ENCODE measurements around the gene FBXL15. TPM values are rescaled to one million over a fixed set of nuclear protein-coding genes. Genes with fewer than 3 reads are reported as not detected.

FBXL15 gene
- total RNA-seq, 4 donors from 2014 or later, result 13.4 to 34.0 (median 27.2) TPM

DNA sequence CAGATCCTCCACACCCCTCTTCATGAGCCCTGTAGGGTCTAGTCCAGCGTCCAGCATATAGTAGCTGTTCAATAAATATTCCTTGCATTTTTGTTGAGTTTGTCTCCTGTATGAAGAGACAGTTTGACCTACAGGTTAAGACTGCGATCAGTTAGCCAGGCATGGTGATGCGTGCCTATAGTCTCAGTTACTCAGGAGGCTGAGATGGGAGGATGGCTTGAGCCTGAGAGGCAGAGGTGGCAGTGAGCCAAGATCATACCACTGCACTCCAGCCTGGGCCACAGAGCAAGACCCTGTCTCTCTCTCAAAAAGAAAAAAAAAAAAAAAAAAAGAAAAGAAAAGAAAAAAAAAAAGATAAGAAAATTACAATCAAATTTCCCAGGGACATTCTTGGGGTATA, 16.9 kb downstream of the FBXL15 start:
- H3K4me3 ChIP-seq (replicated peaks in 1 of 3), result no peak overlapping the region
- no peaks in the 10 kb centered on the region for H3K9me3 ChIP-seq
- no peak for DNase-seq
- intact Hi-C loops (cut with DNase I), result no loop called here
- H3K27ac ChIP-seq, result no peak overlapping the region
- 91 to 92% methylated on average over 3 of the region's 3 CpGs for WGBS, 2 donors
- no peaks in the 10 kb centered on the region for H3K27me3 ChIP-seq
- peaks cover 0 to 7% of the 10 kb centered on the region in 2 donors for H3K4me1 ChIP-seq
- no peak for TF ChIP-seq POLR2A (IDR thresholded peaks at IDR 0.05)
- TF ChIP-seq, protein P1, sequence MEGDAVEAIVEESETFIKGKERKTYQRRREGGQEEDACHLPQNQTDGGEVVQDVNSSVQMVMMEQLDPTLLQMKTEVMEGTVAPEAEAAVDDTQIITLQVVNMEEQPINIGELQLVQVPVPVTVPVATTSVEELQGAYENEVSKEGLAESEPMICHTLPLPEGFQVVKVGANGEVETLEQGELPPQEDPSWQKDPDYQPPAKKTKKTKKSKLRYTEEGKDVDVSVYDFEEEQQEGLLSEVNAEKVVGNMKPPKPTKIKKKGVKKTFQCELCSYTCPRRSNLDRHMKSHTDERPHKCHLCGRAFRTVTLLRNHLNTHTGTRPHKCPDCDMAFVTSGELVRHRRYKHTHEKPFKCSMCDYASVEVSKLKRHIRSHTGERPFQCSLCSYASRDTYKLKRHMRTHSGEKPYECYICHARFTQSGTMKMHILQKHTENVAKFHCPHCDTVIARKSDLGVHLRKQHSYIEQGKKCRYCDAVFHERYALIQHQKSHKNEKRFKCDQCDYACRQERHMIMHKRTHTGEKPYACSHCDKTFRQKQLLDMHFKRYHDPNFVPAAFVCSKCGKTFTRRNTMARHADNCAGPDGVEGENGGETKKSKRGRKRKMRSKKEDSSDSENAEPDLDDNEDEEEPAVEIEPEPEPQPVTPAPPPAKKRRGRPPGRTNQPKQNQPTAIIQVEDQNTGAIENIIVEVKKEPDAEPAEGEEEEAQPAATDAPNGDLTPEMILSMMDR (IDR thresholded peaks at IDR 0.05), result no peak
- no peaks in the 10 kb centered on the region for H3K36me3 ChIP-seq

DNA sequence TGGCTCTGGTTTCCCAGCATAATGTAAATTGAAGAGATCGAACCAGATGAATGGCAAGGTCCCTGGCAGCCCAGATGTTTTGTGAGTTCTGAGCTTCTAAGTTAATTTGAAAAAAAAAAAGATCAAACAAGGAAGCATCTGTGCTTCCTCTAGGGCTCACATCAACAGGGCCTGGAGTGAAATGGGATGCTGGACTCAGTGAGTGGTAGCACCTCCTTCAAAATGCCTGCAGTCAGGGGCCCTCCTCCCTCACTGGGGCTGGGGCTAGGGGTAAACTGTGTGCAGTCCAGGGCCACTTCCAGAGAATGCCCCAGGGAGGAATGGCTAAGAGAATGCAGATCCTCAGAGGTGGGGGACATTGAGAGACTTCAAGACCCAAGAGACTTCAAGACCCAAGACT, 17.7 kb downstream of the FBXL15 start:
- no peaks in the 10 kb centered on the region for H3K36me3 ChIP-seq
- 91 to 95% methylated on average over 1 of the region's 1 CpG for WGBS, 2 donors
- TF ChIP-seq POLR2A (IDR thresholded peaks at IDR 0.05), result no peak
- TF ChIP-seq, protein P1 (IDR thresholded peaks at IDR 0.05), result no peak
- H3K27me3 ChIP-seq, result no peaks in the 10 kb centered on the region
- no peak overlapping the region for H3K27ac ChIP-seq
- no peak overlapping the region for H3K4me3 ChIP-seq (replicated peaks in 1 of 3)
- H3K4me1 ChIP-seq, result peaks cover 0 to 3% of the 10 kb centered on the region in 2 donors
- no peak for DNase-seq
- intact Hi-C loops (cut with DNase I), result no loop called here
- no peaks in the 10 kb centered on the region for H3K9me3 ChIP-seq

DNA sequence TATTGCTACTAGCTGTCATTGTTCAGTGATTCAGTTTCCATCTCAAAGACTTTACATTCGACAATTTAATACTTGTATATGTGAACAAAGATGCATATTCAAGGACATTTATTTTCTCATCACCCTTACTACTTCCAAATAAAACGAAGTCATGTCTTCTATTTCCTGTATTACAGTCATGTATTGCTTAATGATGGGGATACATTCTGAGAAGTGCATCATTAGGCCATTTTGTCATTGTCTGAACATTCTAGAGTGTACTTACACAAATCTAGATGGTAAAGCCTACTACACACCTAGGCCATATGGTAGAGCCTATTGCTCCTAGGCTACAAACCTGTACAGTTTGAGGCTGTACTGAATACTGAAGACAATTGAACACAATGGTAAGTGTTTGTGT, 24.2 kb downstream of the FBXL15 start:
- intact Hi-C loops (cut with DNase I), result no loop called here
- Histone ChIP-seq H3K27ac (no peak overlapping the region), H3K9me3 (no peaks in the 10 kb centered on the region), H3K27me3 (no peaks in the 10 kb centered on the region), H3K4me1 (peaks cover 0 to 4% of the 10 kb centered on the region in 2 donors), H3K4me3 (replicated peaks in 1 of 3) (no peak overlapping the region), H3K36me3 (no peaks in the 10 kb centered on the region)
- 79 to 83% methylated on average over 2 of the region's 2 CpGs for WGBS, 2 donors
- DNase-seq, result no peak
- TF ChIP-seq POLR2A (IDR thresholded peaks at IDR 0.05), result no peak
- TF ChIP-seq, protein P1 (IDR thresholded peaks at IDR 0.05), result no peak

DNA sequence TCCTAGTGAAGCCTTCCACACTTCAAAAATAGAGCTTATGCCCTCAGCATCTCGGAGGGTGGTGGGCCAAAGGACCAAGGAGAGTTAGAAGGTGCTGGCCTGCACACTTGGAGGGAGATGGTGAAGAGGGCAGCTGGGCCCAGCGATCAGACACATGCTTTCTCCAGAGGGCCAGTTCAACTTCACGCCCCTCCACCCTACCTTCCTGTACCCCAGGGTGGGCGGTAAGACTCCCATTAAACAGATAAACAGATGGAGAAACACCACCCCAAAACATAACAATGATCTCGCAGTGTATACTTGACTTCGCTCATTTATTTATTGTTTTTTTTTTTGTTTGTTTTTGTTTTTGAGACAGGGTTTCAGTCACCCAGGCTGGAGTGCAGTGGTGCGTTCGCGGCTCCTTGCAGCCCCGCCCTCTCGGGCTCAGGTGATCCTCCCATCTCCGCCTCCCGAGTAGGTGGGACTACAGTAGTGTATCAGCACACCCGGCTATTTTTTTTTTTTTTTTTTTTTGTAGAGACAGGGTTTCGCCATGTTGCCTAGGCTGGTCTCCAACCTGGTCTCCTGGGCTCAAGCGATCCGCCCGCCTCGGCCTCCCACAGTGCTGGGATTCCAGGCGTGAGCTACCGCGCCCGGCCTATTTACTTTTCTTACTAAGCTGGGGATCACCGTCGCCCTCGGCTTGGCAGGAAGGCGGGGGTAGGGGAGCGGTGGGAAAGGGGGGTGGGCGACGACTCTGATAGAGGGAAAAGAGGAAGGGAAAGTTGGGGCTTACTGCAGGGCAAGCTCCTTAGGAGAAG, 28.9 kb downstream of the FBXL15 start:
- 9% methylated on average over 30 of the region's 30 CpGs for WGBS, 2 donors
- Histone ChIP-seq H3K9me3 (no peaks in the 10 kb centered on the region), H3K27me3 (no peaks in the 10 kb centered on the region), H3K36me3 (no peaks in the 10 kb centered on the region), H3K4me1 (peaks cover 28 to 30% of the 10 kb centered on the region in 2 donors), H3K4me3 (replicated peaks in 1 of 3) (peak overlapping the region; percentile 63 to 93 (median 73)), H3K27ac (peak overlapping the region; percentile 81 to 89 (median 84))
- TF ChIP-seq POLR2A (IDR thresholded peaks at IDR 0.05), result no peak
- TF ChIP-seq, protein P1 (IDR thresholded peaks at IDR 0.05), result no peak
- intact Hi-C loops (cut with DNase I), result no loop called here
- DNase-seq, result peak; percentile 94 to 95

DNA sequence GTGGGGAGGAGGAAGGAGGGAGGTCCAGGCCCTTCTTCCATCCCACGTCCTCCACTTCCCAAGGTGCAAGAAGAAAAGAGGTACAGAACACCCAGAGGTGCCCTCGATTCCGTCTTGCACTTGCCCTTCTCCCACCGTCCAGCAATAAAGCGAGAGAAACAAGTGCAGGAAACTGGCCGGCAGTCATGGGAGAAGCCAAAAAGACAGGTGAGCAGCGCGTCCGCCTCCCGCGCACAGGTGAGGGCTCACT, 29.4 kb downstream of the FBXL15 start:
- Histone ChIP-seq H3K4me1 (peaks cover 34% of the 10 kb centered on the region in 2 donors), H3K9me3 (no peaks in the 10 kb centered on the region), H3K4me3 (replicated peaks in 1 of 3) (peak overlapping the region; percentile 63 to 93 (median 73)), H3K27ac (peak overlapping the region; percentile 81 to 89 (median 84)), H3K36me3 (no peaks in the 10 kb centered on the region), H3K27me3 (no peaks in the 10 kb centered on the region)
- 0% methylated on average over 7 to 11 of the region's 11 CpGs for WGBS, 2 donors
- DNase-seq, result no peak
- intact Hi-C loops (cut with DNase I), result no loop called here
- TF ChIP-seq POLR2A (IDR thresholded peaks at IDR 0.05), result no peak
- TF ChIP-seq, protein P1 (IDR thresholded peaks at IDR 0.05), result peak in 1 of 6 experiments; percentile 12

Data from thyroid gland (tissue), 4 donors.